ENCODE measurements around the gene AP2B1.

AP2B1 gene

GRCh38 chr17:35760587-35760986, 173.5 kb downstream of the AP2B1 start, which contains the start of gene C17orf50:
Gene C17orf50, plus strand, starts transcription at chr17:35760887. Its CDS starts 55 bp downstream, at chr17:35760942.
- Histone ChIP-seq H3K27me3 (ENCODE audit: insufficient read depth, low read length) (no peaks in the 10 kb centered on the region), H2AFZ (ENCODE audit: low read depth, low read length) (no peak within 1 kb of the TSS)

GRCh38 chr17:35761601-35762000, 174.5 kb downstream of the AP2B1 start:
- Histone ChIP-seq H2AFZ (ENCODE audit: low read depth, low read length) (no peak overlapping the region), H3K4me1 (ENCODE audit: insufficient read depth, low read length) (peaks cover 14% of the 10 kb centered on the region), H3K9me3 (ENCODE audit: low read length) (no peaks in the 10 kb centered on the region), H3K4me3 (ENCODE audit: low read length) (no peak overlapping the region), H3K36me3 (ENCODE audit: insufficient read depth, low read length) (no peaks in the 10 kb centered on the region), H3K27me3 (ENCODE audit: insufficient read depth, low read length) (no peaks in the 10 kb centered on the region)

More at GRCh38 chr17:35760587-35760986, 173.5 kb downstream of the AP2B1 start, which contains the start of gene C17orf50:
- H3K4me3 ChIP-seq (ENCODE audit: low read length): no peak within 1 kb of the TSS
- H3K36me3 ChIP-seq (ENCODE audit: insufficient read depth, low read length): no peaks in the 10 kb centered on the region
- peaks cover 5% of the 10 kb centered on the region for H3K4me1 ChIP-seq (ENCODE audit: insufficient read depth, low read length)
- no peaks in the 10 kb centered on the region for H3K9me3 ChIP-seq (ENCODE audit: low read length)

GRCh38 chr17:35763767-35764122, 176.6 kb downstream of the AP2B1 start:
- Histone ChIP-seq H3K36me3 (ENCODE audit: insufficient read depth, low read length) (no peaks in the 10 kb centered on the region), H3K4me1 (ENCODE audit: insufficient read depth, low read length) (peaks cover 14% of the 10 kb centered on the region), H3K9me3 (ENCODE audit: low read length) (no peaks in the 10 kb centered on the region), H3K4me3 (ENCODE audit: low read length) (peak overlapping the region; percentile 47), H2AFZ (ENCODE audit: low read depth, low read length) (no peak overlapping the region), H3K27me3 (ENCODE audit: insufficient read depth, low read length) (no peaks in the 10 kb centered on the region)

- Histone ChIP-seq H3K4me3 (ENCODE audit: low read length) (peak overlapping the region; percentile 47), H3K36me3 (ENCODE audit: insufficient read depth, low read length) (no peaks in the 10 kb centered on the region), H3K27me3 (ENCODE audit: insufficient read depth, low read length) (no peaks in the 10 kb centered on the region), H3K4me1 (ENCODE audit: insufficient read depth, low read length) (peaks cover 14% of the 10 kb centered on the region), H3K9me3 (ENCODE audit: low read length) (no peaks in the 10 kb centered on the region), H2AFZ (ENCODE audit: low read depth, low read length) (peak overlapping the region; percentile 90)
These were observed 177.2 kb downstream of the AP2B1 start for GRCh38 chr17:35764123-35764991.

GRCh38 chr17:35765086-35765710, 178.1 kb downstream of the AP2B1 start:
- Histone ChIP-seq H3K9me3 (ENCODE audit: low read length) (no peaks in the 10 kb centered on the region), H2AFZ (ENCODE audit: low read depth, low read length) (peak overlapping the region; percentile 12), H3K36me3 (ENCODE audit: insufficient read depth, low read length) (no peaks in the 10 kb centered on the region), H3K27me3 (ENCODE audit: insufficient read depth, low read length) (no peaks in the 10 kb centered on the region), H3K4me3 (ENCODE audit: low read length) (no peak overlapping the region), H3K4me1 (ENCODE audit: insufficient read depth, low read length) (peaks cover 14% of the 10 kb centered on the region)

GRCh38 chr17:35765756-35766488, 178.8 kb downstream of the AP2B1 start:
- H3K27me3 ChIP-seq (ENCODE audit: insufficient read depth, low read length): no peaks in the 10 kb centered on the region

GRCh38 chr17:35766489-35766877, 179.4 kb downstream of the AP2B1 start:
- peak overlapping the region; percentile 12 for H2AFZ ChIP-seq (ENCODE audit: low read depth, low read length)
- peaks cover 14% of the 10 kb centered on the region for H3K4me1 ChIP-seq (ENCODE audit: insufficient read depth, low read length)
- H3K36me3 ChIP-seq (ENCODE audit: insufficient read depth, low read length): no peaks in the 10 kb centered on the region
- no peaks in the 10 kb centered on the region for H3K9me3 ChIP-seq (ENCODE audit: low read length)
- no peak overlapping the region for H3K4me3 ChIP-seq (ENCODE audit: low read length)
- no peaks in the 10 kb centered on the region for H3K27me3 ChIP-seq (ENCODE audit: insufficient read depth, low read length)

More at GRCh38 chr17:35765756-35766488, 178.8 kb downstream of the AP2B1 start:
- Histone ChIP-seq H3K4me1 (ENCODE audit: insufficient read depth, low read length) (peaks cover 14% of the 10 kb centered on the region), H2AFZ (ENCODE audit: low read depth, low read length) (peak overlapping the region; percentile 12), H3K36me3 (ENCODE audit: insufficient read depth, low read length) (no peaks in the 10 kb centered on the region), H3K9me3 (ENCODE audit: low read length) (no peaks in the 10 kb centered on the region), H3K4me3 (ENCODE audit: low read length) (no peak overlapping the region)

GRCh38 chr17:35766903-35767510, 179.9 kb downstream of the AP2B1 start:
- H2AFZ ChIP-seq (ENCODE audit: low read depth, low read length): no peak overlapping the region
- H3K9me3 ChIP-seq (ENCODE audit: low read length): no peaks in the 10 kb centered on the region
- no peak overlapping the region for H3K4me3 ChIP-seq (ENCODE audit: low read length)
- peaks cover 14% of the 10 kb centered on the region for H3K4me1 ChIP-seq (ENCODE audit: insufficient read depth, low read length)
- no peaks in the 10 kb centered on the region for H3K36me3 ChIP-seq (ENCODE audit: insufficient read depth, low read length)
- no peaks in the 10 kb centered on the region for H3K27me3 ChIP-seq (ENCODE audit: insufficient read depth, low read length)

GRCh38 chr17:35768797-35769196, 181.7 kb downstream of the AP2B1 start:
- Histone ChIP-seq H3K27me3 (ENCODE audit: insufficient read depth, low read length) (no peaks in the 10 kb centered on the region), H3K4me3 (ENCODE audit: low read length) (no peak overlapping the region), H3K9me3 (ENCODE audit: low read length) (no peaks in the 10 kb centered on the region), H3K36me3 (ENCODE audit: insufficient read depth, low read length) (no peaks in the 10 kb centered on the region), H3K4me1 (ENCODE audit: insufficient read depth, low read length) (peaks cover 16% of the 10 kb centered on the region), H2AFZ (ENCODE audit: low read depth, low read length) (no peak overlapping the region)

- no peaks in the 10 kb centered on the region for H3K27me3 ChIP-seq (ENCODE audit: insufficient read depth, low read length)
- peaks cover 20% of the 10 kb centered on the region for H3K4me1 ChIP-seq (ENCODE audit: insufficient read depth, low read length)
- no peak overlapping the region for H3K4me3 ChIP-seq (ENCODE audit: low read length)
- no peaks in the 10 kb centered on the region for H3K9me3 ChIP-seq (ENCODE audit: low read length)
- H2AFZ ChIP-seq (ENCODE audit: low read depth, low read length): no peak overlapping the region
- H3K36me3 ChIP-seq (ENCODE audit: insufficient read depth, low read length): no peaks in the 10 kb centered on the region
These were observed 182.9 kb downstream of the AP2B1 start for GRCh38 chr17:35769895-35770486.

GRCh38 chr17:35773129-35773528, 186.0 kb downstream of the AP2B1 start:
- Histone ChIP-seq H2AFZ (ENCODE audit: low read depth, low read length) (no peak overlapping the region), H3K4me1 (ENCODE audit: insufficient read depth, low read length) (peaks cover 7% of the 10 kb centered on the region), H3K4me3 (ENCODE audit: low read length) (no peak overlapping the region), H3K9me3 (ENCODE audit: low read length) (no peaks in the 10 kb centered on the region), H3K36me3 (ENCODE audit: insufficient read depth, low read length) (no peaks in the 10 kb centered on the region), H3K27me3 (ENCODE audit: insufficient read depth, low read length) (peaks cover 9% of the 10 kb centered on the region)

GRCh38 chr17:35773679-35774425, 186.7 kb downstream of the AP2B1 start:
- Histone ChIP-seq H3K9me3 (ENCODE audit: low read length) (no peaks in the 10 kb centered on the region), H3K36me3 (ENCODE audit: insufficient read depth, low read length) (no peaks in the 10 kb centered on the region), H3K4me3 (ENCODE audit: low read length) (no peak overlapping the region), H2AFZ (ENCODE audit: low read depth, low read length) (peak overlapping the region; percentile 40), H3K27me3 (ENCODE audit: insufficient read depth, low read length) (peaks cover 10% of the 10 kb centered on the region), H3K4me1 (ENCODE audit: insufficient read depth, low read length) (peaks cover 7% of the 10 kb centered on the region)
